IMR-90 (cell line): ENCODE data around the gene ANKRD13A. TPM values are rescaled to one million over a fixed set of nuclear protein-coding genes. Genes with fewer than 3 reads are reported as not detected.

Source experiments
- ATAC-seq: fragments of 200-7000 bp; cut with Tn5 transposase; 2 replicates; pipeline ENCODE4 v1.9.1; 2020; ENCODE audit warnings: low read depth, mild to moderate bottlenecking, moderate library complexity
- BruUV-seq: library from RNA; stranded (reverse); fragments of 400-500 nt; replicated peaks from 2 replicates; lab custom pipeline; 2021; lab: Mats Ljungman, UMichigan
- CTCF ChIA-PET: fragments of 300-600 bp; formaldehyde crosslinking; extraction: SDS; loops from one replicate; lab custom pipeline; 2021; ENCODE audit warnings: antibody characterized with exemption; lab: Yijun Ruan, JAX
- POLR2A ChIA-PET: fragments of 300-600 bp; sonication (Branson Sonifier 250); formaldehyde crosslinking; loops from one replicate; lab custom pipeline; 2022; ENCODE audit warnings: antibody characterized with exemption; ENCODE audit not compliant: unreplicated experiment; lab: Charles Lee
- DNase-seq: peaks from one replicate; pipeline ENCODE4 v3.0.0; 2013
- H2AFZ ChIP-seq: replicated peaks from 2 replicates; pipeline ENCODE3; 2013; ENCODE audit warnings: low read length, mild to moderate bottlenecking; ENCODE audit not compliant: poor library complexity
- H2AK5ac ChIP-seq: 2 replicates; pipeline ENCODE4 v1.6.1; 2013; ENCODE audit warnings: low read depth, low read length, inconsistent platforms
- H2AK9ac ChIP-seq: replicated peaks from 2 replicates; pipeline ENCODE3; 2013; ENCODE audit warnings: mild to moderate bottlenecking, low read depth, low read length, moderate library complexity; ENCODE audit not compliant: poor library complexity
- H2BK120ac ChIP-seq: 2 replicates; pipeline ENCODE4 v1.6.1; 2013; ENCODE audit warnings: low read depth, low read length, inconsistent platforms
- H2BK15ac ChIP-seq: 3 replicates; pipeline ENCODE4 v1.6.1; 2013; ENCODE audit warnings: low read depth, low read length, inconsistent platforms
- H2BK20ac ChIP-seq: 2 replicates; pipeline ENCODE4 v1.6.1; 2013; ENCODE audit warnings: low read depth, mild to moderate bottlenecking, inconsistent platforms, low read length, moderate library complexity
- H2BK5ac ChIP-seq: 2 replicates; pipeline ENCODE4 v1.6.1; 2013; ENCODE audit warnings: mild to moderate bottlenecking, low read depth, low read length, inconsistent platforms; ENCODE audit not compliant: poor library complexity, severe bottlenecking
- H3K14ac ChIP-seq: replicated peaks from 2 replicates; pipeline ENCODE4 v1.6.1; 2013; ENCODE audit warnings: low read depth, low read length, inconsistent platforms
- H3K18ac ChIP-seq: 2 replicates; pipeline ENCODE4 v1.6.1; 2013; ENCODE audit warnings: low read depth, low read length, control low read depth
- H3K23ac ChIP-seq: 2 replicates; pipeline ENCODE4 v1.6.1; 2013; ENCODE audit warnings: low read depth, low read length, inconsistent platforms
- H3K27ac ChIP-seq: 2 replicates; pipeline ENCODE4 v1.5.1; 2013; ENCODE audit warnings: mild to moderate bottlenecking, control low read depth, low read length; ENCODE audit not compliant: insufficient read depth
- H3K27me3 ChIP-seq: 2 replicates; pipeline ENCODE4 v1.6.1; 2013; ENCODE audit warnings: low read length; ENCODE audit not compliant: control insufficient read depth, insufficient read depth
- H3K36me3 ChIP-seq: 2 replicates; pipeline ENCODE4 v1.6.1; 2013; ENCODE audit warnings: low read length, mixed read lengths; ENCODE audit not compliant: control insufficient read depth, insufficient read depth
- H3K4ac ChIP-seq: 2 replicates; pipeline ENCODE4 v1.6.1; 2013; ENCODE audit warnings: low read depth, low read length, inconsistent platforms
- H3K4me1 ChIP-seq: 2 replicates; pipeline ENCODE4 v1.6.1; 2013; ENCODE audit warnings: low read length, mixed read lengths; ENCODE audit not compliant: control insufficient read depth, insufficient read depth
- H3K4me2 ChIP-seq: 2 replicates; pipeline ENCODE4 v1.6.1; 2013; ENCODE audit warnings: low read depth, mild to moderate bottlenecking, control low read depth, low read length, moderate library complexity
- H3K4me3 ChIP-seq: 2 replicates; pipeline ENCODE4 v1.5.1; 2013; ENCODE audit warnings: low read depth, mild to moderate bottlenecking, control low read depth, low read length, moderate library complexity; ENCODE audit not compliant: insufficient read depth
- H3K56ac ChIP-seq: 2 replicates; pipeline ENCODE4 v1.6.1; 2013; ENCODE audit warnings: low read length, inconsistent platforms; ENCODE audit not compliant: insufficient read depth; ENCODE audit errors: extremely low read depth
- H3K79me1 ChIP-seq, 2 experiments: 2 replicates each; pipeline ENCODE4 v1.6.1; 2013; ENCODE audit warnings: low read length in 2 of 2, inconsistent platforms in 1 of 2, low read depth in 1 of 2
- H3K9ac ChIP-seq: 2 replicates; pipeline ENCODE4 v1.6.1; 2013; ENCODE audit warnings: low read depth, low read length, control low read depth
- H3K9me1 ChIP-seq: 2 replicates; pipeline ENCODE4 v1.6.1; 2013; ENCODE audit warnings: low read length, inconsistent platforms; ENCODE audit not compliant: insufficient read depth
- H3K9me3 ChIP-seq: 2 replicates; pipeline ENCODE4 v1.6.1; 2013; ENCODE audit warnings: low read length; ENCODE audit not compliant: control insufficient read depth, insufficient read depth
- H4K20me1 ChIP-seq: 2 replicates; pipeline ENCODE4 v1.6.1; 2013; ENCODE audit warnings: low read length, inconsistent platforms; ENCODE audit not compliant: insufficient read depth
- H4K5ac ChIP-seq: 2 replicates; pipeline ENCODE4 v1.6.1; 2013; ENCODE audit warnings: mild to moderate bottlenecking, low read depth, low read length, control low read depth
- H4K8ac ChIP-seq, 2 experiments: 2 replicates each; pipeline ENCODE4 v1.6.1; 2013; ENCODE audit warnings: low read depth in 2 of 2, low read length in 2 of 2, control low read depth in 1 of 2, inconsistent platforms in 1 of 2
- H4K91ac ChIP-seq: 2 replicates; pipeline ENCODE4 v1.6.1; 2013; ENCODE audit warnings: low read depth, low read length, inconsistent platforms; ENCODE audit not compliant: insufficient read depth
- CEBPB ChIP-seq: IDR thresholded peaks from 2 replicates; pipeline ENCODE4 v1.6.1; 2012; ENCODE audit warnings: low read depth, low read length, improper control_type of control experiment
- MAFK ChIP-seq: IDR thresholded peaks from 2 replicates; pipeline ENCODE4 v1.6.1; 2012; ENCODE audit warnings: low read depth, low read length, improper control_type of control experiment
- WGBS, 2 experiments: methylation state at CpG; one replicate each; pipeline versions ENCODE4 v1.1.5 to v1.1.7; 2013; ENCODE audit warnings: missing lambda C conversion rate in 2 of 2; ENCODE audit not compliant: insufficient read length in 1 of 2; ENCODE audit errors: extremely low coverage in 2 of 2; 5-methylcytosine and 5-hydroxymethylcytosine counted together
- dilution Hi-C: fragments of 300-500 bp; cut with HindIII; formaldehyde crosslinking; loops from one replicate; pipeline ENCODE4 v1.14.3; 2018; ENCODE audit warnings: low sequenced_read_pairs; ENCODE audit not compliant: unreplicated experiment
- in situ Hi-C: fragments of 300-500 bp; cut with MboI; formaldehyde crosslinking; loops from 3 replicates; pipeline ENCODE4 v1.14.3; 2019; ENCODE audit warnings: low sequenced_read_pairs, inconsistent platforms, mixed read lengths
- intact Hi-C: fragments of 100-400 bp; cut with micrococcal nuclease; formaldehyde crosslinking; loops from 2 replicates; pipeline ENCODE4 v1.10.0; 2022
- polyA plus RNA-seq, 3 experiments: library from polyadenylated mRNA; depleted of rRNA; stranded (reverse); fragments of >200 nt; gene quantifications; 2 replicates each; pipeline ENCODE4 v1.2.3, GENCODE V29; 2012; ENCODE audit warnings: low replicate concordance in 1 of 3
- total RNA-seq: library from RNA; depleted of rRNA; stranded (reverse); fragments of >200 nt; gene quantifications from 2 replicates; pipeline ENCODE4 v1.2.3, GENCODE V29; 2012

Gene ANKRD13A
- total and polyA plus RNA-seq, 2 of the 4 experiments (the other 2 are of a cell fraction) = 299 to 449 TPM

DNA sequence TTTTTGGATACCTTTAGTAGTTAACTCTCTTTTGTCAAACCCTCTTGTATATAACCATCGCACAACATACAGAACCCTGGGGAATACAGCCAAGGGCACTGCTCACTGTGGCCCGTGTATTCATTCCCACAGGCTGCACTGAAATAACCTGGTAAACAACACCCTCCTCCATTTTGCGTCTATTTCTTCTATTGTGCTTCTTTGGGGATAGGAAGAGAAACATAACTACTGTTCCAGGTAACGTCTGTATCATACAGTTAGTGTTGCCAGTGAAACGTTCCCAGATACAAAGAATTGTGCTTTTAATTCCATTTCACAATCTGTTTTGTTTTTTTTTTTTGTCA is 39.5 kb downstream of the ANKRD13A start:
- H2AK9ac ChIP-seq = no peak overlapping the region
- DNase-seq = no peak
- H3K9ac ChIP-seq = peak overlapping the region; percentile 43
- peaks cover 19% of the 10 kb centered on the region for H4K20me1 ChIP-seq
- peak; percentile 2 for ATAC-seq
- intact Hi-C loops = loop anchor here (2.0 kb wide), 1 partner anchor 104 kb away; no protein-coding TSS in a partner anchor
- peaks cover 43 to 69% of the 10 kb centered on the region in 2 experiments for H3K79me1 ChIP-seq
- H4K8ac ChIP-seq = peak overlapping the region; percentile 0 to 72; a peak in 2 of 4 replicates
- H2AFZ ChIP-seq = no peak overlapping the region
- H3K4me2 ChIP-seq = peak overlapping the region; percentile 58
- H3K9me3 ChIP-seq = no peaks in the 10 kb centered on the region
- peaks cover 28% of the 10 kb centered on the region for H3K4me1 ChIP-seq
- H3K4me3 ChIP-seq = no peak overlapping the region
- dilution Hi-C loops = no loop called here
- H4K91ac ChIP-seq = peak overlapping the region; percentile 75
- TF ChIP-seq CEBPB (peak; percentile 83), MAFK (no peak)
- WGBS, 2 experiments = no CpG with 5 or more reads among the region's 5 CpGs
- H2BK5ac ChIP-seq = peak overlapping the region; percentile 93
- H3K27me3 ChIP-seq = no peaks in the 10 kb centered on the region
- H3K23ac ChIP-seq = peak overlapping the region; percentile 37
- peak overlapping the region; percentile 93; the same call in 1 of the 2 replicates for H3K27ac ChIP-seq
- peak overlapping the region; percentile 35; the same call in 2 of the 3 replicates for H2BK15ac ChIP-seq
- peak overlapping the region; percentile 57 for H2BK120ac ChIP-seq
- H3K36me3 ChIP-seq = peaks cover 41% of the 10 kb centered on the region
- BruUV-seq = no TSS peak
- in situ Hi-C loops = no loop called here
- peak overlapping the region; percentile 59 for H3K4ac ChIP-seq
- H4K5ac ChIP-seq = peak overlapping the region; percentile 87
- peaks cover 18% of the 10 kb centered on the region for H3K9me1 ChIP-seq
- H2AK5ac ChIP-seq = peak overlapping the region; percentile 53; the same call in 1 of the 2 replicates
- H3K14ac ChIP-seq = peak overlapping the region; percentile 7
- peak overlapping the region; percentile 19; the same call in 1 of the 2 replicates for H2BK20ac ChIP-seq
- H3K56ac ChIP-seq = 0 out of 2 replicates have a peak overlapping the region, but pooled peaks have one; percentile 45
- ChIA-PET POLR2A (no interaction called here), CTCF (no interaction called here)
- peak overlapping the region; percentile 90 for H3K18ac ChIP-seq
